Tibial nerve (tissue), 3 donors: Measurements from ENCODE around the gene DENND6A.

Experiments used
- CTCF ChIP-seq, 5 experiments: fragments of 200-600 bp in 3 of 5; fragments of 450-650 bp in 2 of 5; sonication (generic) in 3 of 5; IDR thresholded peaks; one replicate each; pipeline ENCODE4 v1.5.1; 2016 to 2019; ENCODE audit warnings: antibody characterized with exemption in 5 of 5, mild to moderate bottlenecking in 3 of 5, moderate library complexity in 2 of 5
- POLR2A ChIP-seq, 2 donors: fragments of 450-650 bp; IDR thresholded peaks; one replicate each; pipeline ENCODE4 v1.6.1; 2017; ENCODE audit warnings: antibody characterized with exemption in 2 of 2, mild to moderate bottlenecking in 2 of 2, moderate library complexity in 2 of 2

- TF ChIP-seq CTCF (IDR thresholded peaks at IDR 0.05), result no peak
- no peak for TF ChIP-seq POLR2A (IDR thresholded peaks at IDR 0.05)
Measured at GRCh38 chr3:57683286-57683685, 9.6 kb downstream of the DENND6A start.
